GM21786 (cell line): ENCODE measurements around the gene JAML.

Experiments
- ATAC-seq: cut with Tn5 transposase; IDR thresholded peaks from one replicate; pipeline ENCODE4 v1.9.1; 2021; ENCODE audit not compliant: unreplicated experiment

JAML gene

GRCh38 chr11:118224511-118225188, at the start of gene JAML:
JAML (minus strand) TSS chr11:118225011; CDS start chr11:118214866, 10,145 bp downstream.
- no peak for ATAC-seq

- ATAC-seq: no peak
These were observed 49.4 kb upstream of the JAML start for GRCh38 chr11:118274186-118274585.

DNA sequence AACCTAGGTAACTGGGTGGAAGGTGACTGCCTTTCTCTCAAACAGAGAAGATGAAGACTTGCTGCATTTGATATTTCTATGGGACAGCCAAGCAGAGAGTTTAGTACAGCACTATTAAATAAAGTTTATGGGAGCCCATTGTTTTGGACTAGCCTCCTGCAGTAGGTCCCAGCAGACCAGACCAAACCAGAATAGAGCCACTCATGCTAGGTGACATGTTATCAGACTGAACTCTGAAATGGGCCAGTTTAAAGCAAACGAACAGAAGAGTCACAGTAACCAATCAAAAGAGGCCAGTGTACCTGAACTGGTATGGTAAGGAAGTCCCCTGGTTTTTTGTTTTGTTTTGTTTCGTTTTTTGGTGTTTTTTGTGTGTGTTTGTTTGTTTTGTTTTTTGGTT, 47.2 kb upstream of the JAML start:
- no peak for ATAC-seq

GRCh38 chr11:118267486-118267885, 42.7 kb upstream of the JAML start:
- ATAC-seq: no peak

GRCh38 chr11:118265954-118266353, 41.1 kb upstream of the JAML start:
- no peak for ATAC-seq

GRCh38 chr11:118264569-118265465, 40.0 kb upstream of the JAML start:
- ATAC-seq: no peak

GRCh38 chr11:118263695-118264568, 39.1 kb upstream of the JAML start, which contains the start of gene MPZL2:
MPZL2 (minus strand) TSS chr11:118264297; CDS start chr11:118264153, 144 bp downstream.
- no peak for ATAC-seq

- no peak for ATAC-seq
These were observed 38.3 kb upstream of the JAML start for GRCh38 chr11:118263112-118263511.

DNA sequence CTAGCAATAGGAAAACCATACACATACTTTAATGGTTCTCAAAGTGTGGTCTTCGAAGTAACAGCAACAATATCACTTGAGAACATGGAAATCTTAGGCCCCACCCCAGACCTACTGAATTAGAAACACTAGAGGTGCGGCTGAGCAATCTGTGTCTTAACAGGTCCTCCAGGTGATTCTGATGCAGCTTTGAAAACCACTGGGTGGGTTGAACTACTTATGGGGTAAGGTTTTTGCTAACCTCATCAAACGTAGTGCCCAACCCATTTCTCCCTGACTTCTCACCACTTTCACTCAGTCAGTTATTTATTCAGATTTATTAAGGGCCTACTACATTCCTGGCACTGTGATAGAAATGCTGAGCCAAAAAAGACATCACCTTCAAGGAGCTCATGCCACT, 35.5 kb upstream of the JAML start:
- ATAC-seq: no peak

DNA sequence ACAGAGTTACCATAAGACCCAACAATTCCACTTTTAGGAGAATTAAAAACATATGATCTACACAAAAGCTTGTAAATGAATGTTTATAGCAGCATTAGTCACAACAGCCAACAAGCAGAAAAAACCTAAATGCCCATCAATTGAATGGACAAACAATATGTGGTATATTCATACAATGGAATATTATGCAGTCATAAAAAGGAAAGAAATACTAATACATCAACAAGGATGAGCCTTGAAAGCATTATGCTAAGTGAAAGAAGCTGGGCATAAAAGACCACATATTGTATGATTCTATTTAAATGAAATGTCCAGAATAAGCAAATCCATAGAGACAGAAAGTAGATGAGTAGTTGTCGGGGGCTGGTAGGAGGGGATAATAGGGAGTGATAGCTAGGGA, 34.3 kb upstream of the JAML start:
- ATAC-seq: no peak

DNA sequence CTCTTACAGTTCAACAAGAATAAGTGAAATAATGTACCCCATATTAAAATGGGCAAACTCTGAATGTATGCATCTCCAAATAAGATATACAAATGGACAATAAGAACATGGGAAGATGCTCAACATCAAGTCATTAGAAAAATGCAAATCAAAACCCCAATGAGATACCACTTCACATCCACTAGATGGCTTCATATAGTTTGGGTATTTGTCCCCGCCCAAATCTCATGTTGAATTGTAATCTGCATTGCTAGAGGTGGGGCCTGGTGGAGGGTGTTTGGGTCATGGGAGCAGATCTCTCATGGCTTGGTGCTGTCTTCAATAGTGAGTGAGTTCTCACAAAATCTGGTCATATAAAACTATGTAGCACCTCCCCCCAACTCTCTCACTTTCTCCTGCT, 33.6 kb upstream of the JAML start:
- no peak for ATAC-seq

DNA sequence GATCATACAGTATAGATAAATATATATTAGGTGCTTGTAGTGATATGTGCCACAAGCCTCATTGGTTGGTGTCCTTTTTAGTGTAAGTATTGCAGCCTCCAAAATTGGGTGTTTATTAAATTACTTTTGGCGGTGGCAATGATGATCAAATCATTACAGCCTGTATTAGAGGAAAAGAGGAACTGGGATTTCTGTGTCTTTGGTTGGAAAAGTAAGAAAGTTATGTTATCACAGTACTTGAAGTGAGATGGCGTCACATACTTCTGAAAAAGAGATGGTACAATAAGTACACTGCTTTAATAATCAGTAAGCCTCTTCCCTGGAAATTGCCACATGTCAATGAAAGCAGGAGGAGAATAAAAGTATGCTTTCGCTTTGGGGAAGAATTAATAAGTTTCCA, 27.9 kb upstream of the JAML start:
- ATAC-seq: no peak

DNA sequence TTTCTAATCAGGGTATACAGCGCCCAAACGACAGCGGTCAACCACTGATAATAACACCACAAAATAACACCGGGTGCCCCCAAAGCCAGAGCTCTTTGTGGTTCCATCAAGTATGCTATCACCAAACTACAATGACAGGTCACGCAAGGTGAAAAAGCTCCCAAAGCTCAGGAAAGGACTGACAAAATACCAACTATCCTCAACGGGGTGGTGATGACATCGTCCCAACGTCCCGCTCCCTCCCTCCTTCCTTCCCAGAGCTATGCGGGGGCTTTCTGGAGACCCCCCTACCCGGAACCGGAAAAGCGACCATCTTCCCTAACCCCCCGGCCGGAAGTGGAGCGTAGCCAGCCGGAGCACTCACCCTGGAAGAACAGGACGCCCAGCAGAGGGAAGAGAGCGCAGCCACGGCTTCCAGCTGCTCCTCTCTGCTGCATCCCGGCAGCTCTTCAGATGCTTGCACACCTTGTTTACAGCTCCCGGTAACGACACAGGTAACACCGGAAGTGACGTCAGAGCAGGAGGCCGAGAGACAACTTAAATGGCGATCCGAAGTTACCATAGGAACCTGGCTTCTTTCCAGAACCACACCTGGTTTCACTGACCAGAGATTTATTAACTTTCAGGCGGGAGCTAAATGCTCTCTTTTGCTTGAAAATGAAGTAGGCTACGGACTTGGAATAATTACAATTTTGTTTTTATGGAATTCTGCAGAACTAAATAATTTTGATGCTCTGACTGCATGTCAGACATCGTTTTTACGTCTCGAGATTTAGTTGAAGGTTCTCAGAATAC, 27.2 kb upstream of the JAML start, which contains the start of gene MPZL3:
Gene MPZL3 (minus strand): TSS at position 508 of the 795 bp plus-strand sequence. CDS start 71 bp downstream, at position 437.
- no peak for ATAC-seq

DNA sequence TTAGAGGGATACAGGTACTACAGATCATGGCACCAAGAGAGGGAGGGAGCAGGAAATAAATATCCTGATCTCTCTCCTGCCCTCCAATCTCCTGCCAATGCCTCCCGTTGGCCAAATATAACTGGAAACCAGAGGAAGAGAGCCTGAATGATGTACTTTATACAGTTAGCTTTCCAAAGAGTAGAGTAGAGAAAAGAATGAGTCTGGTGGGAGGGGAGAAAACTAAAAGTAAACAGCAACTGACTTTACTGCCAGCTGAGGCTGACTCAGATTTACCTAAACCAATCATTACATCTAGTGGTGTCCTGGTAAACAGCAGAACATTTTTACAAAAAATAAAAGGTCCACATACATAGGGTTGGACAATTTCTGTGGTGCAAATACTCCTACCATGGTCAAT, 22.2 kb upstream of the JAML start:
- no peak for ATAC-seq

- ATAC-seq: no peak
These were observed 21.2 kb upstream of the JAML start for GRCh38 chr11:118245936-118246562.

DNA sequence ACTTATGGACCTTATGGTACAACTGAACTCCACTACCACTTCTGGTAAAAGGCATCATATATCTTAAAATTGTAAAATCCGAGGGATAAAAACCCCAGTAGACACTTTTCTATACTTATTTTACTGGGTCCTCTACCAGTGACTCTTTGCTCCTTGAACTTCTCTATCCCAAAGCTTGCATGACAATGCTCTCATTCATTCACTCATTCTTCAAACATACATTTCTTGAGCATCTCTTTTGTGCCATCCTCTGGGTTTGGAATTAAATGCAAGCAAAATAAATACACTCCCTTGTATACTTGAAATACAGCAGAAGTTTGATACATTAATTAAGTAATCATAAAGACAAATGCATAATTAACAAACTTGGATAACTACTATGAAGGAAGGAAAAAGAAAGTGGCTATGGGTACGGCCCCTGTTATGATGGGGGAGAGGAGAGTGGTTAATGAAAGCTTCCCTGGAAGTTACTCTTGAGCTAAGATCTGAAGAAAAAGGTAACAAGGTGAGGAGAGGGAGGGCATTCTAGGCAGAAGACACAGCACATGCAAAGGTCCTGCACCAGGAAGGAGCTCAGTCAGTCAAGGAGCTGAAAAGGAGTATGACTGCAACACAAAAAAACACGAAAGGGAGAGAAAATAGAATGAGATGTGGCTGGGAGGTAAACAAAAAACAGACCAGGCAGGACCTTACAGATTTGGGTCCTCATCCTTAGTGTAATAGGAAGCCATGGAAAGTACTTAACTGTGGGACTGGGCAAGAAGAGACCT, 19.4 kb upstream of the JAML start:
- no peak for ATAC-seq

DNA sequence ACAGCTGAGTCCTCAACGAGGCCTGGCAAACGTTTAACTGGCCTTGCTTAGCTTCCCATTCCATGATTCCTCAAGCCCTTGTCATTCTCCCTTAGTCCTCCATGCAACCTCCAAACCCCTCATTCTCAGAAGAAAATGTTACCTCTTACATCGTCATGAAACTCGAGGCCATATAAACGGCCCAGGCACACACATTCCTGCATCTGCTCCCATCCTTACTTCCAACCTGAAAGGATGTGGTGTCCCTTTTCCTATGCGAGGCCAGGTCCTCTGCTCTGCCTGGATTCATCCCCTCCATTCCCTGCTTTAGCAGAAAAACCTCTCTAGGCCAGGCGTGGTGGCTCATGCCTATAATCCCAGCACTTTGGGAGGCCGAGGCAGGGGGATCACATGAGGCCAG, 18.4 kb upstream of the JAML start:
- no peak for ATAC-seq

DNA sequence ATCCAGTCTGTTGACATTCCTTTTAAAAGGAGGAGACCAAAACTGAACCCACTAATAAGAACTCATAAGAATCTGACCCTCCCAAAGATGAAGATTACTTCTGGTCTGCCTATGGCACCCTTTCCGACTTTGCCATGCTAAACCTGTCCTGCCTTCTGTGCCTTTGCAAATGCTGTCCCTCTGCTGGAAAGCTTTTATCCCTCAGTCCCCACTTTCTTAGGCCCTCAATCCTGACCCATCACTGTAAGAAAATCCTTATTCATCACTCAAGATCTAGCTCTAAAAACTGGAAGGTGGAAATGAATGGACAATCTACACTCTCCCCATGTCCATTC, 16.9 kb upstream of the JAML start:
- peak; percentile 7 for ATAC-seq
